Panc1 (cell line): Measurements from ENCODE around the gene DNAH6. TPM values are rescaled to one million over a fixed set of nuclear protein-coding genes. Genes with fewer than 3 reads are reported as not detected.

Experiments
- ATAC-seq: fragments of 200-7000 bp; cut with Tn5 transposase; 2 replicates; pipeline ENCODE4 v1.9.1; 2020; ENCODE audit warnings: mild to moderate bottlenecking, moderate library complexity
- BruUV-seq: library from RNA; stranded (reverse); fragments of 400-500 nt; replicated peaks from 2 replicates; lab custom pipeline; 2021; lab: Mats Ljungman, UMichigan
- CTCF ChIA-PET: fragments of 300-600 bp; sonication (Branson Sonifier 250); formaldehyde crosslinking; loops from one replicate; lab custom pipeline; 2022; ENCODE audit warnings: antibody characterized with exemption; lab: Charles Lee
- POLR2A ChIA-PET: fragments of 300-600 bp; sonication (Branson Sonifier 250); formaldehyde crosslinking; loops from one replicate; lab custom pipeline; 2022; ENCODE audit warnings: antibody characterized with exemption; lab: Charles Lee
- DNase-seq: peaks from one replicate; pipeline ENCODE4 v3.0.0-alpha.2; 2010; ENCODE audit warnings: low read depth, low spot score
- H3K27ac ChIP-seq: 2 replicates; pipeline ENCODE4 v1.5.1; 2011; ENCODE audit warnings: mild to moderate bottlenecking, low read length, inconsistent platforms
- H3K27me3 ChIP-seq: fragments of 200-500 bp; sonication (Bioruptor generic); 2 replicates; pipeline ENCODE4 v1.6.0; 2014; ENCODE audit warnings: low read length, inconsistent platforms; ENCODE audit not compliant: control insufficient read depth, insufficient read depth
- H3K36me3 ChIP-seq: fragments of 200-500 bp; sonication (Bioruptor generic); 2 replicates; pipeline ENCODE4 v1.5.1; 2014; ENCODE audit warnings: inconsistent platforms, mild to moderate bottlenecking, low read length, moderate library complexity; ENCODE audit not compliant: control insufficient read depth, insufficient read depth
- H3K4me1 ChIP-seq: 2 replicates; pipeline ENCODE4 v1.5.1; 2011; ENCODE audit warnings: inconsistent platforms, mild to moderate bottlenecking, low read length, moderate library complexity; ENCODE audit not compliant: control insufficient read depth, insufficient read depth
- H3K4me3 ChIP-seq, 2 experiments: 2 replicates each; pipeline ENCODE4 v1.5.1; 2011 to 2012; ENCODE audit warnings: low read depth in 2 of 2, low read length in 2 of 2, mild to moderate bottlenecking in 2 of 2, inconsistent platforms in 1 of 2, moderate library complexity in 1 of 2
- H3K9me3 ChIP-seq: fragments of 200-500 bp; sonication (Bioruptor generic); 2 replicates; pipeline ENCODE4 v1.5.1; 2014; ENCODE audit warnings: low read depth, mild to moderate bottlenecking, inconsistent platforms, low read length, moderate library complexity; ENCODE audit not compliant: control insufficient read depth, insufficient read depth
- CTCF ChIP-seq: fragments of 450-650 bp; IDR thresholded peaks from 2 replicates; pipeline ENCODE4 v1.5.1; 2017; ENCODE audit warnings: mild to moderate bottlenecking
- POLR2AphosphoS5 ChIP-seq: IDR thresholded peaks from 2 replicates; pipeline ENCODE4 v1.6.1; 2012; ENCODE audit warnings: mild to moderate bottlenecking, low read depth, low read length, moderate library complexity
- REST ChIP-seq, 2 experiments: IDR thresholded peaks; 2 replicates each; pipeline ENCODE4 v1.6.1; 2011 to 2012; ENCODE audit warnings: low read depth in 2 of 2, control low read depth in 1 of 2, low read length in 1 of 2, mild to moderate bottlenecking in 1 of 2, moderate library complexity in 1 of 2; ENCODE audit not compliant: insufficient read depth in 1 of 2
- SIN3A ChIP-seq: IDR thresholded peaks from 2 replicates; pipeline ENCODE4 v1.6.1; 2012; ENCODE audit warnings: low read depth, mild to moderate bottlenecking, low read length, moderate library complexity, borderline replicate concordance; ENCODE audit not compliant: insufficient read depth
- TCF7L2 ChIP-seq: IDR thresholded peaks from 2 replicates; pipeline ENCODE4 v1.6.1; 2011; ENCODE audit warnings: mild to moderate bottlenecking, low read depth, low read length, inconsistent platforms
- in situ Hi-C: cut with HindIII; loops from 2 replicates; pipeline ENCODE4 v1.10.0; 2016; ENCODE audit warnings: low sequenced_read_pairs, low pct_unique_long_range_greater_than_20kb
- intact Hi-C: fragments of 100-400 bp; cut with micrococcal nuclease; formaldehyde crosslinking; loops from one replicate; pipeline ENCODE4 v1.10.0; 2022; ENCODE audit not compliant: unreplicated experiment
- total RNA-seq: library from RNA; stranded (reverse); gene quantifications from one replicate; pipeline ENCODE4 v1.2.1, GENCODE V29; 2021; ENCODE audit not compliant: unreplicated experiment

The DNAH6 gene
- total RNA-seq, 1 experiment from 2014 or later, result 0.26 TPM

DNA sequence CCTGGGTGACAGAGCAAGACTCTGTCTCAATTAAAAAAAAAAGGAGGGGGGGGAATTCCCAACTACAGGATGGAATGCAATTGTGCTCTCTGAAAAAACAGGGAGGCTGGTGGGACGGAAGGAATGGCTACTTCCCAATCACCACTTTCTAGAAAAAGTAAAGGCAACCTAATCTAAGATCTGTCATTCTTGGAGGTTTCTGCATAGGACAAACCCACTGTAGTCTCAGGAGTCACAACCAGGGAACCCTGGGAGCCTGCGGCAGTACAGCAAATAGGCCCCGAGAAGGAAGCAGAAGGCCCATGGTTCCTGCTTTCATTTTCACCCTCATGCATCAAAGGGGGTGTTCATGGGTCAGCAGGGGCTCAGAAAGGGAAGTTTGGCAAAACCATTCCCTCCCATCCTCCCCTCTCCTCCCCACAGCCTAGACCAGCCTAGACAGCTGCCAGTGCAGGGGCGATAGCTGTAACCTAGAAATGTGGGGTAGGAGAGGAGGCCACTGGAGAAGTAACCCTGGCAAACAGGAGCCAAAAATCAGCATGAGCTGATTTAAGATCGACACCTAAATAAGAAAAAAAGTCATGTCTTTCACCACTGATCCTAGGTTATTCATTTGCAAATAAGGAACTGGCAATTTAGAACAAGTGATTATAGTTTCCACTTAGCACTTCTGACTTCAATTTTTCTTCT, 316.6 kb downstream of the DNAH6 start:
- TF ChIP-seq POLR2AphosphoS5, result no peak
- TF ChIP-seq TCF7L2, result no peak
- TF ChIP-seq SIN3A, result no peak
- no peak for TF ChIP-seq REST (IDR thresholded peaks at IDR 0.05; ENCODE audit: insufficient read depth in 1 of 2, low read depth in 2 of 2, low read length in 1 of 2)
- no peak for TF ChIP-seq CTCF
- CTCF ChIA-PET, result no interaction called here
- no peaks in the 10 kb centered on the region for H3K27me3 ChIP-seq
- no TSS peak for BruUV-seq
- H3K4me1 ChIP-seq, result no peaks in the 10 kb centered on the region
- no peak overlapping the region for H3K27ac ChIP-seq
- POLR2A ChIA-PET, result no interaction called here
- no peaks in the 10 kb centered on the region for H3K9me3 ChIP-seq
- no peak overlapping the region for H3K4me3 ChIP-seq
- no peaks in the 10 kb centered on the region for H3K36me3 ChIP-seq
- ATAC-seq (no peak; the same call in 1 of the 2 replicates), DNase-seq (no peak)
- intact Hi-C loops (no loop called here), in situ Hi-C loops (no loop called here)

GRCh38 chr2:84833481-84834150, 317.3 kb downstream of the DNAH6 start:
- CTCF ChIA-PET, result no interaction called here

More at GRCh38 chr2:84833481-84834150, 317.3 kb downstream of the DNAH6 start:
- Histone ChIP-seq H3K9me3 (no peaks in the 10 kb centered on the region), H3K4me1 (no peaks in the 10 kb centered on the region), H3K27me3 (no peaks in the 10 kb centered on the region), H3K4me3 (no peak overlapping the region), H3K36me3 (no peaks in the 10 kb centered on the region), H3K27ac (no peak overlapping the region)
- POLR2A ChIA-PET, result no interaction called here
- intact Hi-C loops, result no loop called here
- no peak for ATAC-seq
- no TSS peak for BruUV-seq
- no peak for DNase-seq
- in situ Hi-C loops, result no loop called here
- TF ChIP-seq SIN3A, result no peak
- TF ChIP-seq TCF7L2, result no peak
- no peak for TF ChIP-seq CTCF
- TF ChIP-seq REST (IDR thresholded peaks at IDR 0.05; ENCODE audit: insufficient read depth in 1 of 2, low read depth in 2 of 2, low read length in 1 of 2), result no peak
- no peak for TF ChIP-seq POLR2AphosphoS5
